Prostate gland (tissue), 2 donors: Measurements from ENCODE around the gene WWC2.

ENCODE experiments used
- CTCF ChIP-seq, 4 experiments: fragments of 200-600 bp in 2 of 4; fragments of 450-650 bp in 2 of 4; sonication (generic) in 2 of 4; IDR thresholded peaks; 1 replicate in 3 of 4; 2 replicates in 1 of 4; pipeline ENCODE4 v1.5.1; 2016 to 2019; ENCODE audit warnings: antibody characterized with exemption in 4 of 4, mild to moderate bottlenecking in 2 of 4, moderate library complexity in 2 of 4
- POLR2A ChIP-seq: fragments of 450-650 bp; IDR thresholded peaks from one replicate; pipeline ENCODE4 v1.6.1; 2016; ENCODE audit warnings: antibody characterized with exemption, mild to moderate bottlenecking
- POLR2AphosphoS5 ChIP-seq: sonication (generic); formaldehyde crosslinking; IDR thresholded peaks from one replicate; pipeline ENCODE4 v1.6.1; 2017; ENCODE audit warnings: antibody characterized with exemption

DNA sequence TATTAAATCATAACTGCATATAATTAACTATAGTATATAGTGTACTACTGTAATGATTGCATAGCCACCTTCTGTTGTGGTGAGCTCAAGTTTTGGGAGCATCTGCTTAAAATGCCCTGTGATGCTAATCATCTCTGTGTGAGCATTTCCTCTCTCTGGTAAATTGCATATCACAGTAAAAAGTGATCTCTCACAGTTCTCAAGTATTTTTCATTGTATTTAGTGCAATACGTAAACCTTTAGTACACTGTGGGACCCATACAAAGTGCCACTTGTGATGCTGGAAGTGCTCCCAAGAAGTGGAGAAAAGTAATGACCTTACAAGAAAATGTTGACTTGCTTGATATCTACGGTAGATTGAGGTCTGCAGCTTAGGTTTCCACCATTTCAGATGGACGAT, 82.0 kb downstream of the WWC2 start:
- no peak for TF ChIP-seq CTCF (IDR thresholded peaks at IDR 0.05)
- TF ChIP-seq POLR2A, result no peak
- no peak for TF ChIP-seq POLR2AphosphoS5
